WTC11 (cell line): Measurements from ENCODE around the gene DPP10.

Source experiments
- ATF2 ChIP-seq: sonication (generic); formaldehyde crosslinking; IDR thresholded peaks from 2 replicates; pipeline ENCODE4 v1.8.1; 2022; ENCODE audit warnings: low read depth, missing genetic modification reagents, borderline replicate concordance
- CTCF ChIP-seq: fragments of 200-600 bp; IDR thresholded peaks from 2 replicates; pipeline ENCODE4 v1.8.0; 2022; ENCODE audit warnings: antibody characterized with exemption
- ERG ChIP-seq: fragments of 250-450 bp; sonication (Bioruptor Pico); IDR thresholded peaks from 2 replicates; pipeline ENCODE4 v1.8.0; 2021; ENCODE audit warnings: mild to moderate bottlenecking
- IRF1 ChIP-seq: sonication (generic); formaldehyde crosslinking; IDR thresholded peaks from 2 replicates; pipeline ENCODE4 v1.8.0; 2023; ENCODE audit warnings: missing genetic modification reagents
- IRF2 ChIP-seq: sonication (generic); formaldehyde crosslinking; IDR thresholded peaks from 2 replicates; pipeline ENCODE4 v1.8.0; 2022; ENCODE audit warnings: low read depth, missing genetic modification reagents, borderline replicate concordance
- NFATC4 ChIP-seq: fragments of 250-450 bp; sonication (Bioruptor Pico); IDR thresholded peaks from 2 replicates; pipeline ENCODE4 v1.9.0; 2021; ENCODE audit warnings: mild to moderate bottlenecking
- NFE2L1 ChIP-seq: sonication (generic); formaldehyde crosslinking; IDR thresholded peaks from 2 replicates; pipeline ENCODE4 v1.8.1; 2023; ENCODE audit warnings: missing genetic modification reagents
- RELA ChIP-seq: sonication (generic); formaldehyde crosslinking; IDR thresholded peaks from 2 replicates; pipeline ENCODE4 v1.8.1; 2022; ENCODE audit warnings: missing genetic modification reagents, mild to moderate bottlenecking, borderline replicate concordance
- SP1 ChIP-seq: sonication (generic); formaldehyde crosslinking; conservative IDR thresholded peaks from 2 replicates; pipeline ENCODE4 v1.8.1; 2022; ENCODE audit warnings: missing genetic modification reagents
- ZNF121 ChIP-seq: sonication (generic); formaldehyde crosslinking; IDR thresholded peaks from 2 replicates; pipeline ENCODE4 v1.8.0; 2023; ENCODE audit warnings: missing genetic modification reagents

GRCh38 chr2:115529627-115530026 is 1087.2 kb downstream of the DPP10 start:
- TF ChIP-seq CTCF (no peak), IRF2 (CRISPR knock-in tag) (no peak), IRF1 (CRISPR knock-in tag) (no peak), ZNF121 (no peak), ATF2 (CRISPR knock-in tag) (no peak), NFATC4 (CRISPR knock-in tag) (no peak), SP1 (CRISPR knock-in tag) (no peak), ERG (CRISPR knock-in tag) (no peak), NFE2L1 (CRISPR knock-in tag) (no peak), RELA (CRISPR knock-in tag) (no peak)
